ENCODE measurements around the gene UCK1.

UCK1 gene

DNA sequence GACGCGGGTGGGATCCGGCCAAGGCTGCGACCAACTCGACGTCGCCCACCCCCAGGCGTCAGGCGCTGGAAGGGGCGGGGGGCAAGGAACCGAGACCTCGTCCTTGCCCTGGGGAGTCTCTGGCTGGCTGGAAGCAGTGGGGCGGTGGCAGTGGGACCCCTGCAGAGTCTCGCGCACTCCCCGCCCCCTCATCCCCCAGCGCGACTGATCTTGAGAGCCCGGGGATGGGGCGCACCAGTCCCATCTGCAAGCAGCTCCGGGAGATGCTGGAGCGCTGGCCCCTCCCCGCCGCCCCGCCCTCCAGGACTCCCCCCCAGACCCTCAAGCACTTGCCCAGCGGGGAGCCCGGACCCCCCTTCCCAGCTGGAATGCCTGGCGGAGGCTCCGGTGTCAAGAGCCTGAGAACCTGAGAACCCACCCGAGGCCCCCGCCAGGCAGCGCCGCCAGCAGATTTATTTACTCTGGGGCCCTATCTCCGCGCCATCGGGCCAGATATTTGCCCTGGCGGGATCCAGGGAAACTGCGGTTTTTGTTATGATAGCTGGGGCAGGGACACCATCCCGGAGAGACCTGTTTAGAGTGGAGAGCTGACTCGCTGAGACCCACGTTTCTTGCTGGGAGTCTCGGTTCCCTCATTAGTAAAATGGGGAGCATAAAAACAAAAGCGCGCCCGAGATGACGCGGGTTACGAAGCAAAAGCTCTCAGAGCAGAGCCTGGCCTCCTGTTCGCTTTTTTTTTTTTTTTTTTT is 15.4 kb upstream of the UCK1 start:
- Histone ChIP-seq H3K4me3 (IDR thresholded peaks at IDR 0.05; ENCODE audit: insufficient read depth, low read depth, low read length) (no peak overlapping the region), H3K4me2 (no peak overlapping the region), H2AFZ (ENCODE audit: low read depth) (no peak overlapping the region)

DNA sequence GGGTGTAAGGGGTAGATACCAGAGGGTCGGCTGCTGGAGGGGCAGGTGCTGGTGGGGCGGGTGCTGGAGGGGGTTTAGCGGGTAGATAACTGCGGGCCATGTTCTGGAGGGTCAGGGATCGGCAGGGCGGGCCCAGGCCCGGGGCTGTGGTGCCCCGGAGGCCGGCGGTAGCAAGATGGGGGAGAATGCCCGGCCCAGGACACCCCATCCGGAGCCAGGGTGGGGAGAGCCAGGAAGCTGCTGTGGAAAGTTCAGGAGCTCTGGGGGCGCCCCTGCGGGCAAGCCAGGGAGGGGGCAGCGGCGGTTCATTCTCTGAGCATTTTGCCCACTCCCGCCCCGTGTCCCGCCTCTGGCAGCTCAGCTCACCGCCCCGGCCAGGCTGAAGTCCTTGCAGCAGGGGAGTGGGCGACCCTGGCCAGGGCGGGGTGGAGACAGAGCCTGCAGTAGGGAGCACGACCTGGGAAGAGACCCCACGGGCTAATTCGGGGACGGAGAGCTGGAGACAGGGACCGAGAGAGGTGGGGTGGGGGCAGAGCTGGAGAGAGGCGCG is 14.8 kb upstream of the UCK1 start:
- H3K4me3 ChIP-seq (IDR thresholded peaks at IDR 0.05; ENCODE audit: insufficient read depth, low read depth, low read length): no peak overlapping the region
- H3K4me2 ChIP-seq: no peak overlapping the region
- H3K27ac ChIP-seq: no peak overlapping the region

More for the DNA sequence above, 15.4 kb upstream of the UCK1 start:
- H3K79me2 ChIP-seq (ENCODE audit: insufficient read depth, low read depth): no peaks in the 10 kb centered on the region
- peaks cover 9% of the 10 kb centered on the region; the same call in 1 of the 2 replicates for H3K27me3 ChIP-seq (ENCODE audit: insufficient read depth, low read depth)
- H3K27ac ChIP-seq: no peak overlapping the region
- TF ChIP-seq, protein P1, sequence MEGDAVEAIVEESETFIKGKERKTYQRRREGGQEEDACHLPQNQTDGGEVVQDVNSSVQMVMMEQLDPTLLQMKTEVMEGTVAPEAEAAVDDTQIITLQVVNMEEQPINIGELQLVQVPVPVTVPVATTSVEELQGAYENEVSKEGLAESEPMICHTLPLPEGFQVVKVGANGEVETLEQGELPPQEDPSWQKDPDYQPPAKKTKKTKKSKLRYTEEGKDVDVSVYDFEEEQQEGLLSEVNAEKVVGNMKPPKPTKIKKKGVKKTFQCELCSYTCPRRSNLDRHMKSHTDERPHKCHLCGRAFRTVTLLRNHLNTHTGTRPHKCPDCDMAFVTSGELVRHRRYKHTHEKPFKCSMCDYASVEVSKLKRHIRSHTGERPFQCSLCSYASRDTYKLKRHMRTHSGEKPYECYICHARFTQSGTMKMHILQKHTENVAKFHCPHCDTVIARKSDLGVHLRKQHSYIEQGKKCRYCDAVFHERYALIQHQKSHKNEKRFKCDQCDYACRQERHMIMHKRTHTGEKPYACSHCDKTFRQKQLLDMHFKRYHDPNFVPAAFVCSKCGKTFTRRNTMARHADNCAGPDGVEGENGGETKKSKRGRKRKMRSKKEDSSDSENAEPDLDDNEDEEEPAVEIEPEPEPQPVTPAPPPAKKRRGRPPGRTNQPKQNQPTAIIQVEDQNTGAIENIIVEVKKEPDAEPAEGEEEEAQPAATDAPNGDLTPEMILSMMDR (conservative IDR thresholded peaks at IDR 0.05; ENCODE audit: low read depth, low read length): no peak
- no peaks in the 10 kb centered on the region for H4K20me1 ChIP-seq (ENCODE audit: insufficient read depth)
- no peak overlapping the region for H3K9ac ChIP-seq
- no peaks in the 10 kb centered on the region for H3K4me1 ChIP-seq (ENCODE audit: low read depth, poor library complexity, severe bottlenecking)
- H3K36me3 ChIP-seq (ENCODE audit: insufficient read depth): no peaks in the 10 kb centered on the region

DNA sequence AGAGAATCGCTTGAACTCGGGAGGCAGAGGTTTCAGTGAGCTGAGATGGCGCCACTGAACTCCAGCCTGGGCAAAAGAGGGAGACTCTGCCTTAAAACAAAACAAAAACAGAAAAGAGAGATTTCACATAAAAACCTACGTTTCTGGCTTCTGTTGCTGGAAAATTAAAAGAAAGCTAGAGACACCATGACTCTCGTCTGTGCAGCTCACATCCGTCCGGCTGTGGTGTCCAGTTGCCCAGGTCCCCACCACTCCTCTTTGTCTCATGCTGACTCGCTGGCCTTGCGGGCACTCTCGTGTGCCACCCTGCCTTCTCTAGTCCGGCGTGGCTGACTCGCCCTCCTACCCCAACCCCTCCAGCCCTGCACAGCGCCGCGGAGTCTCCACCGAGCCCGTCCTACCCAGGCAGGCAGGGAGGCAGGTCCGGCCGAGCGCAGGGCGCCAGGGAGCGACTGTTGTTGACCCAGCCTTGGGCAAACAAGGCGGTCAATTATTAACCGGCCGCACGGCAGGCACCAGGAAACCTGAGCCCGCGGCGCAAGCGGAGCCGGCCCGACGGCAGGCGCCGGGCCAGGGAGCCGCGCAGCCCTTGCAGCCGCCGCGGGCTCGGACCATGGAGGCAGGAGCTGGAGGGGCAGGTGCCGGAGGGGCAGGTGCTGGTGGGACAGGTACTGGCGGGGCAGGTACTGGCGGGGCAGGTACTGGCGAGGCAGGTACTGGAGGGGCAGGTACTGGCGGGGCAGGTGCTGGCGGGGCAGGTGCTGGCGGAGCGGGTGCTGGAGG is 14.1 kb upstream of the UCK1 start, which contains the start of gene PRRT1B:
TSS of gene PRRT1B (plus strand) at position 521 of the 783 bp plus-strand sequence. CDS start at position 614, 93 bp downstream.
- no peaks in the 10 kb centered on the region for H3K79me2 ChIP-seq (ENCODE audit: insufficient read depth, low read depth)
- H3K27me3 ChIP-seq (ENCODE audit: insufficient read depth, low read depth): peaks cover 9% of the 10 kb centered on the region; the same call in 1 of the 2 replicates
- TF ChIP-seq, protein P1 (conservative IDR thresholded peaks at IDR 0.05; ENCODE audit: low read depth, low read length): no peak
- no peak within 1 kb of the TSS for H3K9ac ChIP-seq
- H4K20me1 ChIP-seq (ENCODE audit: insufficient read depth): no peaks in the 10 kb centered on the region
- no peak within 1 kb of the TSS for H3K4me3 ChIP-seq (IDR thresholded peaks at IDR 0.05; ENCODE audit: insufficient read depth, low read depth, low read length)
- H3K36me3 ChIP-seq (ENCODE audit: insufficient read depth): no peaks in the 10 kb centered on the region
- no peak within 1 kb of the TSS for H3K27ac ChIP-seq
- H3K4me1 ChIP-seq (ENCODE audit: low read depth, poor library complexity, severe bottlenecking): no peaks in the 10 kb centered on the region
- H3K4me2 ChIP-seq: no peak within 1 kb of the TSS
- H2AFZ ChIP-seq (ENCODE audit: low read depth): no peak within 1 kb of the TSS

More for the DNA sequence above, 14.8 kb upstream of the UCK1 start:
- no peak overlapping the region for H2AFZ ChIP-seq (ENCODE audit: low read depth)
- TF ChIP-seq, protein P1 (conservative IDR thresholded peaks at IDR 0.05; ENCODE audit: low read depth, low read length): no peak
- no peaks in the 10 kb centered on the region for H3K79me2 ChIP-seq (ENCODE audit: insufficient read depth, low read depth)
- H4K20me1 ChIP-seq (ENCODE audit: insufficient read depth): no peaks in the 10 kb centered on the region
- H3K4me1 ChIP-seq (ENCODE audit: low read depth, poor library complexity, severe bottlenecking): no peaks in the 10 kb centered on the region
- H3K9ac ChIP-seq: no peak overlapping the region
- peaks cover 9% of the 10 kb centered on the region; the same call in 1 of the 2 replicates for H3K27me3 ChIP-seq (ENCODE audit: insufficient read depth, low read depth)
- no peaks in the 10 kb centered on the region for H3K36me3 ChIP-seq (ENCODE audit: insufficient read depth)

DNA sequence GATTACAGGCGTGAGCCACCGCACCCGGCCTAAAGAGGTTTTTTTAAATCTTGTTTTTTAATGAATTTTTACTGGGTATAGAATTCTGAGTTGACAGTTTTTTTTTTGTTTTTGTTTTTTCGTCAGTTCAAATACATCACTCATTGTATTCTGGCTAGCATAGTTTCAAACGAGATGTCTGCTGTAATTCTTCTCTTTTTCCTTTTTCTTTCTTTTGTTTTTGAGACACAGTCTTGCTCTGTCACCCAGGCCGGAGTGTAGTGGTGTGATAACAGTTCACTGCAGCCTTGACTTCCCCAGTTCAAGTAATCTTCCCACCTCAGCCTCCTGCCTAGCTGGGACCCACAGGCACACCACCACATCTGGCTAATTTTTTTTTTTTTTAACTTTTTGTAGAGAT is 12.1 kb upstream of the UCK1 start:
- Histone ChIP-seq H3K27me3 (ENCODE audit: insufficient read depth, low read depth) (peaks cover 1% of the 10 kb centered on the region; the same call in 1 of the 2 replicates), H3K9ac (no peak overlapping the region)
- TF ChIP-seq, protein P1 (conservative IDR thresholded peaks at IDR 0.05; ENCODE audit: low read depth, low read length): no peak

More for the DNA sequence above, 12.1 kb upstream of the UCK1 start:
- no peak overlapping the region for H2AFZ ChIP-seq (ENCODE audit: low read depth)
- H3K4me2 ChIP-seq: no peak overlapping the region
- no peak overlapping the region for H3K4me3 ChIP-seq (IDR thresholded peaks at IDR 0.05; ENCODE audit: insufficient read depth, low read depth, low read length)
- H4K20me1 ChIP-seq (ENCODE audit: insufficient read depth): no peaks in the 10 kb centered on the region
- H3K36me3 ChIP-seq (ENCODE audit: insufficient read depth): no peaks in the 10 kb centered on the region
- H3K27ac ChIP-seq: no peak overlapping the region
- H3K79me2 ChIP-seq (ENCODE audit: insufficient read depth, low read depth): no peaks in the 10 kb centered on the region
- H3K4me1 ChIP-seq (ENCODE audit: low read depth, poor library complexity, severe bottlenecking): no peaks in the 10 kb centered on the region

All from KMS-11 (cell line).